ENCODE data around the gene CIDEB.
A peak's percentile ranks its signal among the peaks of the same experiment; 100 is the strongest.

CIDEB gene

GRCh38 chr14:24314377-24315193 is 6.8 kb upstream of the CIDEB start:
- DNase-seq (ENCODE audit: low read depth) = no peak
- H3K4me3 ChIP-seq (ENCODE audit: control insufficient read depth, low read depth, low read length) = no peak overlapping the region
- TF ChIP-seq CTCF (IDR thresholded peaks at IDR 0.05; ENCODE audit: control insufficient read depth, insufficient read depth, low read depth, low read length, missing control alignments) = no peak

GRCh38 chr14:24313913-24314312 is 6.1 kb upstream of the CIDEB start:
- no peak overlapping the region for H3K4me3 ChIP-seq (ENCODE audit: control insufficient read depth, low read depth, low read length)
- no peak for TF ChIP-seq CTCF (IDR thresholded peaks at IDR 0.05; ENCODE audit: control insufficient read depth, insufficient read depth, low read depth, low read length, missing control alignments)
- no peak for DNase-seq (ENCODE audit: low read depth)

- no peak overlapping the region for H3K4me3 ChIP-seq (ENCODE audit: control insufficient read depth, low read depth, low read length)
- DNase-seq (ENCODE audit: low read depth) = no peak
Observed at GRCh38 chr14:24312736-24313507, 5.1 kb upstream of the CIDEB start.

GRCh38 chr14:24311837-24312615 is 4.2 kb upstream of the CIDEB start:
- no peak for DNase-seq (ENCODE audit: low read depth)
- no peak for TF ChIP-seq CTCF (IDR thresholded peaks at IDR 0.05; ENCODE audit: control insufficient read depth, insufficient read depth, low read depth, low read length, missing control alignments)
- no peak overlapping the region for H3K4me3 ChIP-seq (ENCODE audit: control insufficient read depth, low read depth, low read length)

More at GRCh38 chr14:24312736-24313507, 5.1 kb upstream of the CIDEB start:
- TF ChIP-seq CTCF (IDR thresholded peaks at IDR 0.05; ENCODE audit: control insufficient read depth, insufficient read depth, low read depth, low read length, missing control alignments) = no peak

GRCh38 chr14:24310646-24311604 is 3.1 kb upstream of the CIDEB start, which contains the start of gene LTB4R:
Gene LTB4R (plus strand): TSS chr14:24311502. CDS start chr14:24315652, 4,150 bp downstream.
- TF ChIP-seq CTCF (IDR thresholded peaks at IDR 0.05; ENCODE audit: control insufficient read depth, insufficient read depth, low read depth, low read length, missing control alignments) = peak; percentile 18
- H3K4me3 ChIP-seq (ENCODE audit: control insufficient read depth, low read depth, low read length) = no peak within 1 kb of the TSS
- no peak for DNase-seq (ENCODE audit: low read depth)
